ENCODE data around the gene ZNF221. TPM values are rescaled to one million over a fixed set of nuclear protein-coding genes. Genes with fewer than 3 reads are reported as not detected.
"Not testable (repeated sequence)": the region's sequence is repeated elsewhere in the genome, so short reads cannot be mapped to it uniquely, and the experiment has no call there.

ZNF221 gene
- 1.5 TPM for polyA plus RNA-seq (2013, experiment 1 of 2; ENCODE audit: insufficient read length)
- 1.7 TPM for polyA plus RNA-seq (2013, experiment 2 of 2; ENCODE audit: insufficient read length)

DNA sequence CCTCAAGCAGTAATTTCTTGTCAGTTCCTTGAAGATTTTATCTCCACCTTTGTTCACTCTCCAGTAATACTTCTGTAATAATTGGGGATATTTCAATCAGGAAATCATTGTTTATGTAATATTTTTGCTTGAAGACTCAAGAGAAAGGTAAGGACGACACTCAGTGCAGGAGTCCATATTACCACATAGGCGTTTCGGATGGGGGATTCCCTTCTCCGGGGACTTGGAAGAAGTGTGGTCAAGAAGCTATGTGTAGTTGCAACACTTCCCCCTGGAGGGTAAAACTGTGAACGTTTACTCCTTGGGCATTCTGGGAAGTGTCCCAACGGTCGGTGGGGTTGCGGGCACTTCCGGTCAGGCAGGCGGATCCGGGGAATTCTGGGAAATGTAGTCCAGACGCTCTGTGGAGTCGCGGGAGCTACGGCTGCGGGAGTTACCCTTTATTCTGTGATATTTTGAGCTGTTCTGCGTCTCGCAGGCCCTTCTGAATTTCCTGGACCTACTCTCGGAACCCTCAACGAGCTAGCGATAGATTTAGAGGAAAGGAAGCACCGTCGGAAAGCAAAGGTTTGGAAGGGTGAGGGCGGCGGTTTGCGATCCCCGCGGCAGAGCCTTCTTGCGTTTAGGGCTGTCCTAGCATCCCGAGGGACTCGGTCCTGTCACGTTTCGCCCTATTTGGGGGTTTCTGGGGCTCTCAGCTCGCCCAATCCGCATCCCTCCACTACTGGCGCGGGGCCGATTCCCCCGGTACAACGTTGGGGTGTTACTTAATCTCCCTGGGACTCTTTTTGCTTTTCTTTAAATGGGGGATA, at the start of gene ZNF221:
Gene ZNF221, plus strand, starts transcription at position 395 of the 812 bp plus-strand sequence. CDS start 11,499 bp downstream, outside the sequence.
- peak; percentile 99 for DNase-seq

DNA sequence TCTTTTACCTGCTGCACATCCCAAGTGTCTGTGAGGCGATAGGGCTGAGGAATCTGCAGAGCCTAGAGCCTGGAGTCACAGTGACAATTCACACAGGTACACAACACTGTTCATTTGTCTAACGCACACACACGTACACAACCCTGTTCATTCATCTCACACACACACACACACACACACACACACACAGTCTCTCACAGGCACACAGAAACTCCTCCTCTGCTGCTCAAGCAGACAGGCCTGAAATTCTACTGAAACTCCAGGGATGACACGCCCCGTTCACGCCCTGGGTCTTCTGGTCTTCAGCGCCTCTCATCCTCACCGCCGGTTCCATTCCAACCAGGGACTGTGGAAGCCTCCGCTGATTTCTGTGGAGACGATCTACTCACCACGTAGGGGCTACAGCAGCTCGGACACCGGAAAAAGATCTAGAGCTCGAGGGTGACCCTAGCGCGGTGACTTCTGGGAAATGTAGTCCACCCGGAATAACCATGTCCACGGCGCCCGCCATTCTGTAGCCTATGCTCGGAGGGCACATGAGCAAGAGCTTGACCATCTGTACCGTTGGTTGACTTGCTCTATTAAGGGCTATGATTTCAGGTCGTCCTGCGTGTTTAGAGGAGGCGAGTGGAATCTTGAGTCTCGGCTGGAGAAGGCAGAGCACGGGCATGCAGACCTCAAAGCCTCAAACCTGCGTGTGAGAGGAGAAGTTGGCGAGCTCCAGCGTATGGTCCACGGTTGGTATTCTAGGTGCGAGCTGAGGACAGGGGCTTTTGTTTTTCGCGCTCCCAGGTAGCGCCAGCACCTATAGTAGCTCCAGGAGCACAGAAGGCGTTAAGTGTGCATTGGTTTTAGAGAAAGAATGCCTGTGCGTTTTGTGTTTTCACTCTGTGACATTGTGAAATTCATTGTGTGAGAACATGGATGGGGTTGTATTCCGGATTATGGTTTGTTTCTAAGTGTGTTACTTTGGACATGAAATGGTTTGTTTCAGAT, 49.3 kb upstream of the ZNF221 start:
- DNase-seq: peak; percentile 91

DNA sequence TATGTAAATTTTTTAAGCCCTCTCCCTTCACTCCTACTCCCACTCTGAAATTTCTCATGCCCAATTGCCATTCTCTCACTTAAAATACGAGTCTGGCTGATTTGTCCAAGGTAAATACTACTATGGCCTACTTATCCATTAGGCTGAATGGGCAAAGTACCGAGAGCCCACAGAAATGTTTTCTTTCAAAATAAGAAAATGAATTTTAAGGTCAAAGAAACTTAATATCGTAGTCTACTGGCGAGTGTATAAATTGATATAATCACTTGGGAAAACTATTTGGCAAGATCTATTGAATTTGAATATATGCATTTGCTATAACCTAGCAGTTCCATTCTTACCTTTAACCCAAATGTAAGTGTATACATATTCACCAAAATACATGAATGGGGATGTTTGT, 48.6 kb upstream of the ZNF221 start:
- DNase-seq: no peak

DNA sequence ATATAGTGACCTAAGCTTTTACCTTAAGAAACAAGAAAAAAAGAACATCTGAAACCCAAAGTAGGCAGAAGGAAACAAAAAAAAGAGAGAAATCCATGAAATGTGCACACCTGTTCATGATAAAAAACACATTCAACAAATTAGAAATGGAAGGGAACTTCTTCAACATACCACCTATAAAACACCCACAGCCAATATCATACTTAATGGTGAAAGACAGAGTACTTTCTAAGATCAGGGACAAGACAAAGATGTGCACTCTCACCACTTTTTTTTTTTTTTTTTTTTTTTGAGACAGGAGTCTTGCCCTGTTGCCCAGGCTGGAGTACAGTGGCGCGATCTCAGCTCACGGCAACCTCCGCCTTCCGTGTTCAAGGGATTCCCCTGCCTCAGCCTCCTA, 45.1 kb upstream of the ZNF221 start:
- DNase-seq: no peak

DNA sequence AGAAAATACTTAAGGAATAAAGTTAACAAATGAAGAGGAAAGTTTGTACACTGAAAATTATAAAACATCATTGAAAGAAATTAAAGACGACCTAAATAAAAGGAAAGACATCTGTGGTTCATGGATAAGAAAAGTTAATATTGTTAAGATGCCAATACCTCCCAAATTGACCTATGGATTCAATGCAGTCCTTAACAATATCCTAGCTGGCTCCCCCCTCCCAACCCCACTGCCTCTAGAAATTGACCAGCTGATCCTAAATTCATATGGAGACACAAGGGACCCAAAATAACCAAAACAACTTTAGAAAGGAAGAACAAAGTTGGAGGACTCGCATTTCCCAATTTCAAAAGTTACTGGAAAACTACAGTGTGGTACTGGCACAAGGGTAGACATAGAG, 44.3 kb upstream of the ZNF221 start:
- DNase-seq: no peak

DNA sequence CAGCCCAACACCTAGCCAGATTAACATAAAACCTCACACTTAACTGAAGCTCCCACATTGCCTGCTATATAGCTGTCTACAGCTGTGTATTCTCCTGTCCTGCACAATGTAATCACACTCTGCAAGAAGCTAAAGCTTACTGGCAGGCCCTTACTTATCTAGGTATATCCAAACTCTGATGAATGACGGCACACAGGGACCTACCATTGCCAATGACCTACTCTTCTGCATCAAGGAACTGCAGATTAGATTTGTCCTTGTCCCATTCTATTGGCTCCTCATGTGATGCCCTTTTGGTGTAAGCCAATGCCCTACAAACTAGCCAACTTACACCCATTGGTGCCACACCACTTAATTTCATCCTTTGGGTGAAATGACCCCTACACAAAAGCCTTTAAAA, 42.4 kb upstream of the ZNF221 start:
- no peak for DNase-seq

DNA sequence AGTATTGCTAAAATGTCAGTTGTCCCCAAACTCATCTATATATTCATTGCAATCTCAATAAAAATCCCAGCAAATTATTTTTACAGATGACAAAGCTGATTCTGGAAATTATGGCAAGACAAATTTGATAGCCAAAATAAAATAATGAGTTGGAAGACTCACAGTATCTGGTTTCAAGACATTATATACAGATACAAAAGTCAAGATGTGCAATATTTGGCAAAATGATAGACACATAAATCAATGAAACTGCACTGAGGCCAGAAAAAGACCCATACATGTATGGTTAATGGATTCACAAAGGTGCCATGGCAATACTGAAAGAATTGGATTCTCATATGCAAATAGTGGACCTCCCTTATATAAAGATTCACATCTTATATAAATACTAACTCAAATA, 40.1 kb upstream of the ZNF221 start:
- no peak for DNase-seq

DNA sequence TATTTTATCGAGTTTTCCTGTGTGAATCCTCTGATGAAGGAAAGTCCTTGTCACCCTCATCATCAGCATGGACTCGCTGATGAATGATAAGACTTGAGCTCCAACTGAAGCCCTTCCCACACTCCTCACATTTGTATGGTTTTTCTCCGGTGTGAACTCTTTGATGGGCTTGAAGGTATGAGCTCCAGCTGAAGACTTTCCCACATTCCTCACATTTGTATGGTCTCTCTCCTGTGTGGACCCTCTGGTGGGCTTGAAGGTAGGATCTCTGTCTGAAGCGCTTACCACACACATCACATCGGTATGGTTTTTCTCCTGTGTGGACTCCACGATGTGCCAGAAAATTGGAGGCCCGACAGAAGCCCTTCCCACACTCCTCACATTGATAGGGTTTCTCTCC, 37.6 kb upstream of the ZNF221 start:
- no peak for DNase-seq

DNA sequence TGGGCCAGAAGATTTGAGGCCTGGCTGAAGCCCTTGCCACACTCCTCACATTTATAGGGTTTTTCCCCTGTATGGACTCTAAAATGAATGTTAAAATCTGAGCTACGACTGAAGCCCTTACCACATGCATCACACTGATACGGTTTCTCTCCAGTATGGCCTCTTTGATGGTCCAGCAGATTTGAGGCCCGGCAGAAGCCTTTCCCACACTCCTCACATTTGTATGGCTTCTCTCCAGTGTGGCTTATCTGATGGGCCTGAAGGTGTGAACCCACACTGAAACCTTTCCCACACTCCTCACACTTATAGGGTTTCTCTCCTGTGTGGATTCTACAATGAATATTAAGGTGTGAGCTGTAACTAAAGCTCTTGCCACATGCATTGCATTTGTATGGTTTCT, 37.0 kb upstream of the ZNF221 start:
- DNase-seq: no peak

DNA sequence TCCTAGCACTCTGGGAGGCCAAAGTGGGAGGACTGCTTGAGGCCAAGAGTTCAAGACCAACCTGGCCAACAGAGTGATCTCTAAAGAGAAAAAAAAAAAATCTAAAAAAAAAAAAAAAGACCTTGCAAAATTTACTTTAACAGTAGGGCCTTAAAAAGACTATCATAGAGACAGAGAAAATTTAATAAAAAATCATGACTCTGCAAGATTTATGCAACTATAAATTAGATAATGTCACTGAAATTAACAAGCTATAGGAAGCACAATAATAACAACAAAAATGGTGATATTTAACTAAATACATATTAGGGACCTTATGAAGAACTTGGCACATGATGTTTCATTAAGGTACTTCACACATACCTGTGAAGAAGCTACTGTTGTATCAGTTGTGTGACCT, 27.2 kb upstream of the ZNF221 start:
- DNase-seq: no peak

DNA sequence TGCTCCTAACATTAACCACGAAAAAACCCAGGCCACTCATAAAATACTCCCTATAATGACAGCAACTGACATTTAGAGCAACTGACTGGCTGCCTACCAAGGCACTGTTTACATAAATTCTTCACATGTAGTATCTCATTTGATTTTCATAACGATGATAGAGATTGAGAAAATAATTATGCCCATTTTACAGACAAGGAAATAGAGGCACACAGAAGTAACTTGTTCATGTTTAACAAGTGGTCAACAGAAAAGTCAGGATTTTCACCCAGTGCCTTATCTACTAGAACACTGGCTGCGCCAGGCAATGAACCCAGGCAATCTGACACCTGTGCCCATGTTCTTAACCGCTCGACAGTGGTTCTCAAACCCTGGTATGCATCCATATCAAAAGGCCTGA, 22.2 kb upstream of the ZNF221 start:
- DNase-seq: no peak

DNA sequence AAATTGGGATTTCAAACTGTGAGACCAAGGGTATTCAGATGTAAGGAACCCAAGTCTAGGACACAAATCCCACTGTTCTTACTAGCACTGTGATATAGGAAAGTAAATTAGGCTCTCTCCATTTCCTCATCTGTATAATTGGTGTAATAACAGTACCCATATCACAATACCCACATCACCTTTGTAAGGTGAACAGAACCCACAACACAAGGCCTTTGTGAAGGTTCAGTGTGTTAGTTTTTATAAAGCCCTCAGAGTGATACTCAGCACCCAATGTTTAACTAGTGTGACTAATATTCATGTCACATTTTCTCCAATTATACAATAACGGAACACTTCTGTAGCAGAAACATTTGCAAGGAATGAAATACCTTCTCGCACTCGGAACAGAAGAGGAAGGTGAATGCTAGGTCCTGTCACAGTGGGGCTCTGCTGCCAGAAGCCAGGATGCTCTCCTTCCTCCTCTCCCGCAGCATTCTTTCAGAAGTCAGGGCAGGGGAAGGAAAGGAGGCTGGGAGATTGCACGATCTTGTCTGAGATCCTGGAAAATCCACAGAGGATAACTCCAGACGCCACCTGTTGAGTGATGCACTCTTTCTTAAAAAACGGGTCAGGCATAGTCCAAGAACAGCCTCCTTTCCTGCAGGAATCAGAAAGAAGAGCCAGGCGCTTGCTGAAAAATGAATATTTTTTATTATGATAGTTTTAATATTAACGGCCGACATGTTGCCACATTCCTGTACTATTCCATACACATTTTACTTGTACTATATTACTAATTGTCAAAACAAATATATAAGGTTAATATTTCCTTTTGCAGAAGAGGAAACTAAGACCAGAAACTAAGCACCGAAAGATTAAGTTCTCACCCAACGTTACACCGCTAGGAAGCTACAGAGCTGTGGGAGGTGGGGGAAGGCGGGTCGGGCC, 16.7 kb upstream of the ZNF221 start:
- DNase-seq: peak; percentile 15

DNA sequence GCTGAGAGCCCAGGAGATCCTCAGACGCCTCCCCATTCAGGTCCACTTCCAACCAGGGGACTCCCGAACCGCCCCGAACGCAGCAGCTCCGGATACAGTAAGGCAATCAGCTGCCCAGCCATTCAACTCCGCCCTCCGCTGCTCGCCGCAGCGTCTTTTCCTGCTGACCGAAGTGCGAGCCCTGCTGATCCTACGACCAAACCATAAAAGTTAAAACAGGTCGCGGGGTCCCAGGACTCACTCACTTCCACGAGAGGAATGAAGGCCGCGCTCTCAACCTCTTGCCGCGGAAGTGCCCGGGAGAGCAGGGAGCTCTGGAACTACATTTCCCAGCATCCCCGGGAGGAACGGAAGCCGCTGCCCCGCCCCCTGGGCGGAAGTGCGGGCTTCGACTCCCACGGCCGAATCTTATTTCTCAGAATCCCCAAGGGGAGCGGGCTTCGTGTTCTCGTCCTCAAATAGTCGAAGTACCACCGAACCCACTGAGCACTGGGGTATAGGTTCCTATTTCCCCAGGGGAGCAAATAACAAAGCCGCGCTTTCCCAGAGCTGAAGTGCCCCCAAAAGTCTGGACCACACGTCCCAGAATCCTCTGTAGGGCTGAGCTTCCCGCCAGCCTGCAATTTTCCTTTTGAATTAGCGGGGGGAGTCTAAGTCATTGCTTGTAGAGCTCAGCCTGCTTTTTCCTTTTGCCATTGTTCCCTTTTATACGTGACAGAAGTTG, 15.9 kb upstream of the ZNF221 start, which contains the start of gene ZNF45:
Gene ZNF45, minus strand, starts transcription at position 298 of the 724 bp plus-strand sequence. CDS start 13,097 bp downstream, outside the sequence.
- DNase-seq: peak; percentile 92

DNA sequence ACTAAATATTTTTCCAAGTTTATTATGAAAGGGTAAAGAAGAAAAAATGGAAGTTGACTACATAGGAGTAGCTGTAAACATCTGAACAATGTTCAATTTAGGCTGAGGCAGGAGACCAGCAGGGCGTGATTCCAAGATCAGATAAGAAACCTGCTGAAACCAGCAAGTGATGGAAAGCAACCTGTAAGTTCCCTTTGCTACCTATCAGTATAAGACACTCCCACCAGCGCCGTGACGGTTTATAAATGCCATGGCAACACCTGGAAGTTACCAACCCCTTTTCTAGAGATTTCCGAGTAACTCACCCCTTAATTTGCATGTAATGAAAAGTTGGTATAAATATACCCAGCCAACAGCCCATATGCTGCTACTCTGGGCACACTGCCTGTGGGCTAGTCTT, 14.8 kb upstream of the ZNF221 start:
- DNase-seq: no peak

DNA sequence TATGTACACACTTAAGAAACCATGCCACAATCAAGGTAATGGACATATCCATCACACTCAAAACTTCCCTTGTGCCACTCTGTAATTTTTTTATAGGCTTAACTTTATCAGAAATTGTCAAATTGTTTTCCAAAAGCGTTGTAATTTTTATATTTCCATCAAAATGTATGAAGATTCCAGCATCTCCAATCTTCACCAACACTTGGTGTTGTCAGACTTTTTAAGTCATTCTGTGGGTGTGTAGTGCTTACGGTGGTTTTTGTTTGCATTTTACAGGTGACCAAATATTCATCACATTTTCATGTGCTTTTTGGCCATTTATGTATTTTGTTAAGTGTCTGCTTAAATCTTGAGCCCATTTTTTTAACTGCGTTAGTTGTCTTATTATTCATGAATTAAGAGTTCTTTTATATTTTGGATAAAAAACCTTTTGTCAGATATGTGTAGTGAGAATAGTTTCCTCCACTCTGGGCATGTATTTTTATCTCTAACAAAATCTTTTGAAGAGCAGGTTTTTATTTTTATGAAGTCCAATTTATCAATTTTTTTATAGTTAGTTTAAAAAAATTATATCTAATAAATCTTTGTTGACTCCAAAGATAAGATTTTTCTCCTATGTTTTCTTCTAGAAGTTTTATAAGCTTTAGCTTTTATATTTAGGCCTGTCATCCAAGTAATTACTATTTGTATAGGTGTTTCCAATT, 11.3 kb upstream of the ZNF221 start:
- no peak for DNase-seq

DNA sequence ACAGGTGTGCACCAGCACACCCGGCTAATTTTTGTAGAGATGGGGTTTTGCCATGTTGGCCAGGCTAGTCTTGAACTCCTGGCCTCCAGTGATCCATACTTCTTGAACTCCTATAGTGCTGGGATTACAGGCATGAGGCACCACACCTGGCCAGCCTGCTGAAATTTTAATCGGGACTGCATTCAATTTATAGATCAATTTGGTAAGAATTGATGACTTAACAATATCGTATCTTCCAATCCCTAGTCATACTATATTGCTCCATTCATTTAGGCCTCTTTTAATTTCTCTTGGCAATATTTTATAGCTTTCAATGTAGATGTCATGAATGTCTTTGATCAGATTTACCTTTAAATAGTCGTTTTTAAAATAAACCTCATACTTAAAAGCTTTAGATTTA, 10.3 kb upstream of the ZNF221 start:
- no peak for DNase-seq

DNA sequence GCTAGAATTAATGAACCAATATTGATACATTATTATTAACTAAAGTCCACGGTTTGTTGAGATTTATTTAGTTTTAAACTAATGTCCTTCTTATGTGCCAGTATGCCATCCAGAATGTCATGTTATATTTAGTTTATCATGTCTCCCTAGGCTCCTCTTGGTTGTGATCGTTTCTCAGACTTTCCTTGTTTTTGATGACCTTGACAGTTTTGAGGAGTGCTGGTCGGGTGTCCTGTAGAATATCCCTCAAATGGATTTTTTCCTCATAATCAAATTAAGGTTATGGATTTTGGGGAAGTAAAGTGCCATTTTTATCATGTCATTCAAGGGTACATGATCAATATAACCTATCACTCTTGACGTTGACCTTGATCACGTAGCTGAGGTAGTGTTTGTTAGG, 9.8 kb upstream of the ZNF221 start:
- no peak for DNase-seq

DNA sequence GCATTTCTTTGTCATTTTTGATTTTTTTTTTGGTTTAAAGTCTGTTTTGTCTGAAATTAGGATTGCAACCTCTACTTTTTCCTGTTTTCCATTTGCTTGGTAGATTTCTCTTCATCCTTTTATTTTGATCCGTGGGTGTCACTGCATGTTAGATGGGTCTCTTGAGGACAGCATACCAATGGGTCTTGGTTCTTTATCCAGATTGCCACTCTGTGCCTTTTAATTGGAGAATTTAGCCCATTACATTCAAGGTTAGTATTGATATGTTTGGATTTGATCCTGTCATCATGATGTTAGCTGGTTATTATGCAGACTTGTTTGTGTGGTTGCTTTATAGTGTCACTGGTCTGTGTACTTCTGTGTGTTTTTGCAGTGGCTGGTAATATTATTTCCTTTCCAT, 3.6 kb upstream of the ZNF221 start:
- not testable (repeated sequence) for DNase-seq

DNA sequence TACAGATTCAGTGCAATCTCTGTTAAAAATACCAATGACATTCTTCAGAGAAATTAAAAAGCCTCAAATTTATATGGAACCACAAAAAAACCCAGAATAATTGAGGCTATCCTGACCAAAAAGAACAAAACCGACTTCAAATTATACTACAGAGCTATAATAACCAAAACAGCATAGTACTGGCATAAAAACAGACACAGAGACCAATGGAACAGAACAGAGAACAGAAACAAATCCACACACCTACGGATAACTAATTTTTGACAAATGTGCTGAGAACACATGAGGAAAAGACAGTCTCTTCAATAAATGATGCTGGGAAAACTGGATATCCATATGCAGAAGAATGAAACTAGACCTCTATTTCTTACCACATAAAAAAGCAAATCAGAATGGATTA, 1.2 kb upstream of the ZNF221 start:
- not testable (repeated sequence) for DNase-seq

DNA sequence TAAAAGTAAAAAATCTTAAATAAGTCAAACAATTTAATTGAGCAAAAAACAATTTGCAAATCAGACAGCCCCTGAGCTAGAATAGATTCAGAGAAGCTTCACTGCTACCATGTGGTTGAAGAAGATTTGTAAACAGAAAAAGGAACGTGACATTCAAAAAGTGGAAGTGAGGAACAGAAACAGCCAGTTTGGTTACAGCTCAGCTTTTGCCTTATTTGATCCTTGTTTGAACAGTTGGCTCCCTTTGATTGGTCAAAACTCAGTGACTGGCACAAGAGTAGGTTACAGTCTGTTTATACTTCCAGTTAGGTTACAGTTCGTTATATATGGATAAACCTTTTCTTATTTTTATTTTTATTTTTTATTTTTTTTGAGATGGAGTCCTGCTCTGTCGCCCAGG, 5.8 kb downstream of the ZNF221 start:
- DNase-seq: no peak

DNA sequence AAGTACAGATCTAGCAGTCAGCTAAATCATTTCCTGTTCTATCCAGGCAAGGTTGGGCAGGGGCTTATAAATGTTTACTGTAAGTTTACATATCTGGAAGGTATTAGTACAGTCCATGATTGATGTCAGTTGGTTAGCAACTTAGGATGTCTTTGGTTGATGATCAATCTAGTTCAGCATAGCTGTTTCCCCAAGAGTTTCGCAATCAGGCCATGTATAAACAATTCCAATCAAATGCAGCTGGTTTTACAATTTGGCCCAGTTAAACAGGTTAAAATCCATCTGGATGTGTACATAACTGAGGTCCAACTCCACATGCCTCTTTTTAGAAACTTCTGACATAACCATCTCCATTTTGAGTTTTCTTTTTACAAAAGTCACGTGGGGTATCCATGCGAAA, 6.9 kb downstream of the ZNF221 start:
- DNase-seq: no peak
